K562 (cell line): ENCODE data around the gene SSBP2.

Experiments used
- ATF7 ChIP-seq: fragments of 450-650 bp; IDR thresholded peaks from 2 replicates; pipeline ENCODE4 v1.7.1; 2014; ENCODE audit warnings: mild to moderate bottlenecking, moderate library complexity
- BRF1 ChIP-seq: IDR thresholded peaks from 3 replicates; pipeline ENCODE4 v1.6.1; 2011; ENCODE audit warnings: borderline replicate concordance, mild to moderate bottlenecking; ENCODE audit not compliant: insufficient read length; ENCODE audit errors: extremely low read depth
- CHD1 ChIP-seq: fragments of 200-600 bp; sonication (generic); IDR thresholded peaks from one replicate; pipeline ENCODE4 v1.6.1; 2012; ENCODE audit warnings: mild to moderate bottlenecking, moderate library complexity, low read length, inconsistent platforms
- EGR1 ChIP-seq: fragments of 450-650 bp; conservative IDR thresholded peaks from 2 replicates; pipeline ENCODE4 v1.6.1; 2017; ENCODE audit warnings: mild to moderate bottlenecking
- FOXP1 ChIP-seq: sonication (generic); formaldehyde crosslinking; IDR thresholded peaks from 2 replicates; pipeline ENCODE4 v1.8.0; 2022; ENCODE audit warnings: mild to moderate bottlenecking, missing genetic modification reagents
- FOXP4 ChIP-seq: sonication (generic); formaldehyde crosslinking; IDR thresholded peaks from 2 replicates; pipeline ENCODE4 v1.8.0; 2022; ENCODE audit warnings: mild to moderate bottlenecking, missing genetic modification reagents, borderline replicate concordance
- JUN ChIP-seq, 2 experiments: sonication (generic) in 1 of 2; formaldehyde crosslinking in 1 of 2; IDR thresholded peaks; 2 replicates each; pipeline versions ENCODE4 v1.6.1 to v1.8.0; 2012 to 2022; ENCODE audit warnings: borderline replicate concordance in 2 of 2, mild to moderate bottlenecking in 2 of 2, improper control_type of control experiment in 1 of 2, low read depth in 1 of 2, low read length in 1 of 2, missing genetic modification reagents in 1 of 2
- POLR2A ChIP-seq: fragments of 450-650 bp; conservative IDR thresholded peaks from 2 replicates; pipeline ENCODE4 v1.6.1; 2016
- SIN3A ChIP-seq, 2 experiments: fragments of 150-350 bp in 1 of 2; IDR thresholded peaks; 2 replicates each; pipeline ENCODE4 v1.6.1; 2011 to 2016; ENCODE audit warnings: borderline replicate concordance in 2 of 2, low read depth in 2 of 2, low read length in 2 of 2, mild to moderate bottlenecking in 2 of 2, moderate library complexity in 2 of 2; ENCODE audit not compliant: control insufficient read depth in 1 of 2
- ZNF224 ChIP-seq: sonication (generic); formaldehyde crosslinking; IDR thresholded peaks from 2 replicates; pipeline ENCODE4 v1.8.0; 2022; ENCODE audit warnings: mild to moderate bottlenecking, missing genetic modification reagents
- ZNF253 ChIP-seq: fragments of 250-450 bp; sonication (Bioruptor Pico); conservative IDR thresholded peaks from 2 replicates; pipeline ENCODE4 v1.6.1; 2021; ENCODE audit warnings: mild to moderate bottlenecking
- ZNF354B ChIP-seq: fragments of 250-450 bp; sonication (Bioruptor Pico); IDR thresholded peaks from 2 replicates; pipeline ENCODE4 v1.4.0; 2020

GRCh38 chr5:81606150-81606549 lies 144.7 kb downstream of the SSBP2 start:
- TF ChIP-seq CHD1 (no peak), JUN (IDR thresholded peaks at IDR 0.05; ENCODE audit: borderline replicate concordance, low read depth, low read length) (no peak), JUN (CRISPR knock-in tag; IDR thresholded peaks at IDR 0.05; ENCODE audit: borderline replicate concordance) (no peak), ZNF224 (CRISPR knock-in tag) (no peak), POLR2A (no peak), FOXP4 (CRISPR knock-in tag) (no peak), FOXP1 (no peak), EGR1 (no peak), ZNF354B (CRISPR knock-in tag) (no peak), BRF1 (no peak), SIN3A (IDR thresholded peaks at IDR 0.05; ENCODE audit: borderline replicate concordance in 2 of 2, control insufficient read depth in 1 of 2, low read depth in 2 of 2, low read length in 2 of 2) (no peak), ATF7 (no peak), ZNF253 (CRISPR knock-in tag) (no peak)
